Measurements from ENCODE around the gene GATAD1.
"Not testable (repeated sequence)": the region's sequence is repeated elsewhere in the genome, so short reads cannot be mapped to it uniquely, and the experiment has no call there.

GATAD1 gene, protein sequence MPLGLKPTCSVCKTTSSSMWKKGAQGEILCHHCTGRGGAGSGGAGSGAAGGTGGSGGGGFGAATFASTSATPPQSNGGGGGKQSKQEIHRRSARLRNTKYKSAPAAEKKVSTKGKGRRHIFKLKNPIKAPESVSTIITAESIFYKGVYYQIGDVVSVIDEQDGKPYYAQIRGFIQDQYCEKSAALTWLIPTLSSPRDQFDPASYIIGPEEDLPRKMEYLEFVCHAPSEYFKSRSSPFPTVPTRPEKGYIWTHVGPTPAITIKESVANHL

DNA sequence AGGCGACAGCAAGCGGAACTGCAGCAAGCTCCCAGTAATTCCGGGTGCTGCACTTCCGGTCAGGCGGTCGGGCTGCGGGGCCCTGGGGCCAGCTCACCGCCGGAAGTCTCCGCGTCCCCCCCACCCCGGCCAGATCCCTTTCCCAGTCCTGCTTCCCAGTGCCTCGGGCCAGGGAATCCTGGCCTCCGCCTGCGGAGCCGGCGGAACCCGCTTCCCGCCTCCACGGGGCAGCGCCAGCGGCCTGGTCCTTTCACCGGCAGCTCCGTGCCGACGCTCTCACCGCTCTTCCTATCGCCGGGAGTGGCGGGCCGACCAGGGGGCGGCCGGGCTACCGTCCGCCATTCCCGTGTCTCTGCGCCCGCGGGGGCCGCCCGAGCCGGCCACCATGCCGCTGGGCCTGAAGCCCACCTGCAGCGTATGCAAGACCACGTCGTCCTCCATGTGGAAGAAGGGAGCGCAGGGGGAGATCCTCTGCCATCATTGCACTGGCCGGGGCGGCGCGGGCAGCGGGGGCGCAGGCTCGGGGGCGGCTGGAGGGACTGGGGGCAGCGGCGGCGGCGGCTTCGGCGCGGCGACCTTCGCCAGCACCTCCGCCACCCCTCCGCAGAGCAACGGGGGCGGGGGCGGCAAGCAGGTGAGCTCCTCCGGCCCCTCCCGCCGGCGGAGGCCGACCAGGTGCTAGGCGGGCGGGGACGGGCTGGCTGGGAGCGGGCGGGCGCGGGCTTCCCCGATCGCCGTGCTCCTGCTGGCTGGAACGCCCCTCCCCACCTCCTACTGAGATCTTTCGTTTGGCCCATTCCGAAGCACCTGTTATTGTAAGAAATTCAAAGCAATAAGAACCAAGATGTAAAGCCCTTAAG lies at the start of gene GATAD1:
GATAD1 (plus strand) TSS at position 138 of the 860 bp plus-strand sequence; CDS start at position 386, 248 bp downstream.
- DNase-seq (ENCODE audit: low read depth in 2 of 2) = peak; percentile 67 to 72

- no peak for DNase-seq (ENCODE audit: low read depth in 2 of 2)
Observed at GRCh38 chr7:92397542-92397941, 49.7 kb upstream of the GATAD1 start.

DNA sequence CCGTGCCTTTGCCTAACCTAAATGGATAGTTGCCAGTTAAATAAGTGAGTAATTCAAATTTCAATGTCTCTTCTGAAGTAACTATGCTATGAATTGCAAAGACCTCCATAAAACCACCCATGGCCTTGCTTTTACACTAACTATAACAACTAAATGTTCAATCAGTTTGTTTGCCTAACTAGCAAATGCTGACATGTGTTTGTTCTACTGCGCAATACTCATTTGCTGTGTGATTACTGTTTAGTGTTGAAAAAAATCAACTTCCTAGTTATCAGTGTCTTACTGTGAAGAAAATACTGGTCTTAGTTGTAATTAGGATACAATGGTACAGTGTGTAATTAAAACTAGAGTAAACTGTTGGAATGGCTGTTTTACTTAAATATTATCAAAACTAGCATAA lies 47.3 kb upstream of the GATAD1 start:
- no peak for DNase-seq (ENCODE audit: low read depth in 2 of 2)

DNA sequence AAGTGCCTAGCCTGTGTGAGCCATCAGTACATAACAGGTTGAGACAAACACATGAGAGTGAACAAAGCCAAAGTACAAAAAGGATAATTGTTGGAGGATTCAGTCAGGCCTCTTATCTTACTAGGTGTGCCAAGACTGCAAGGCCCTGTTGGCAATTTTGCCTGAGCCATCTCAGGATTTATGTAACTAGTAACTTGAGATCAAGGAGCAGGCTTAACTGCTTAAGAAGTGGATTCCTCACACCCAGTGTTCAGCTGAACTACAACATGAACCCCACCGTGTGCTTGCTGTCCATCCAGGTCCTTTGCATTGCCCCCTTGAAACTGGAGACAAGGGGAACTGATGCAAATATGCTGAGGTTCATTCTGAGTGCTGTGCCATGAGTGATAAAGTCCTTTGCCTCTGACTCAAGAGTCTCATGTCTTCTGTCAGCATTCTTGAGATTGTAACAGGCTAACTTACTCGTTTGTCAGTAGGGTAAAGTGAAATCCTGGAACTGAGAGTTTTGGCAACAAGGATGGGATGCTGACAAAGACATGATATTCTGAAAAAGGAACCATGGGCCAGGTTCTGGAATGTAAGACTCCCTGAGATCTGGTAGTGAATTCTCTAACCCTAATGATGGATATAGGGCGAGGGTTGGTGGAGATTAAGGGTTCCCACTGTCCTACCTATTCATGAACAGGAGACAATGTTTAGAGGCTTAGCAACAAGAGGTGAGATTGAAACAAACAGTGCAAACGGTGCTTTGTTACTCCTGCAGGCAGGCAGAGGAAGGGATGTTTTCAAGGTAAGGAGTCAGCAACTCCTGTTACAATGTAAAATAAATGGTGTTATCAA lies 44.1 kb upstream of the GATAD1 start:
- no peak for DNase-seq (ENCODE audit: low read depth in 2 of 2)

GRCh38 chr7:92403760-92404074 lies 43.6 kb upstream of the GATAD1 start:
- no peak for DNase-seq (ENCODE audit: low read depth in 2 of 2)

- peak; percentile 12 to 19 for DNase-seq (ENCODE audit: low read depth in 2 of 2)
Observed at GRCh38 chr7:92404170-92404614, 43.1 kb upstream of the GATAD1 start.

DNA sequence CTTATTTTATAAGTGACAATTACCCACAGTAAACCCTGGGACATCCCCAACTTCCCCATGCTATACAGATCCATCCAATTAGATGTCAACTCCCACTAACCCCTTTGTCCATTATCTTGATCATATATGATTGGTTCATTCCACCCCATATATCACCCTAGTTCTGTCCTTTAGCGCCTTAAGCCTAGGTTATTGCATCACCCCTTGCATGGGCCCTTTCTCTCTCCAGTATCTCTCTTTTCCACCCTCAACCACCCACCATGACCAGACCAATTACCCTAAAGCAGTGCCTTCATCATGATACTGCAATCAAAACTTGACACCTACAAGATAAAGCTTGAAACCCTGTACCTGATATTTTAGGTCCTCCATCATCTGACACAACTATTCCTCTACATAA lies 37.9 kb upstream of the GATAD1 start:
- no peak for DNase-seq (ENCODE audit: low read depth in 2 of 2)

GRCh38 chr7:92410162-92410561 lies 37.1 kb upstream of the GATAD1 start:
- DNase-seq (ENCODE audit: low read depth in 2 of 2) = not testable (repeated sequence)

DNA sequence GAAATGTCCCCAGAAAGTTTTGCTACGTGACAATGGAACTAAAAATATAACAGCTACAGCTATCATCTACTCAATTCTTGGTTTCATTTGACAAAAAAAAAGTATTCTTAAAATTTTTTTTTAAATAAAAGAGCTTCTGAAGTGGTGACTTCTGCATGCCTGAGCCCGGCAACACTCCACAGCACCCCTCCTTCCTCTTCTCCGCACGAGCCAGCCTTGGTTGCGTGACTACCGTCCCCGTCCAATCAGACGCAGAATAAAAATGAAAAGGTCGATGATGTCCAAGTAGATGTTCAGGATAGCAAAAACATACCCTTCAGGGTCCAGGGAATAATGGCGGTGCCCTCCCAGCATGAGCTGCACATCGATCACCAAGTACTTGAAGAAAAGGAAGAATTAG lies 34.5 kb upstream of the GATAD1 start:
- DNase-seq (ENCODE audit: low read depth in 2 of 2) = no peak

DNA sequence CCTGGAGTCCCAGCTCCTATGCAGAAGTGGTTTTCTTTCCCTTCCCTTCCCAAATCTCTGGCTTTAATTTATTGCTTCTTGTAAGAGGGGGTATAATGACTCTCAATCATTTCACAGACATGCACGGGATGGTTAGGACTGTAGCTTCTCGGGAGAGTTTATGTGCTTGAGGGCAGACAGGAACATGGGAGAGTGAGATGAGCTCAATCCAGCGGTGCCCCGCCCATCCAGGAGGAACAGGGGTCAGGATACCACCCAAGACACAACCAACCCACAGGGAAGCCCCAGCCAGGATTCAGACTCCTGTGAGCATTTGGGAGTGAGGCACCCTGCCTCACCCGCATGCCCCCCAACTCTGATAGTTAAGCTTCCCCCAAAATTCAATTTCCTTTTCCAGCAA lies 33.7 kb upstream of the GATAD1 start:
- no peak for DNase-seq (ENCODE audit: low read depth in 2 of 2)

DNA sequence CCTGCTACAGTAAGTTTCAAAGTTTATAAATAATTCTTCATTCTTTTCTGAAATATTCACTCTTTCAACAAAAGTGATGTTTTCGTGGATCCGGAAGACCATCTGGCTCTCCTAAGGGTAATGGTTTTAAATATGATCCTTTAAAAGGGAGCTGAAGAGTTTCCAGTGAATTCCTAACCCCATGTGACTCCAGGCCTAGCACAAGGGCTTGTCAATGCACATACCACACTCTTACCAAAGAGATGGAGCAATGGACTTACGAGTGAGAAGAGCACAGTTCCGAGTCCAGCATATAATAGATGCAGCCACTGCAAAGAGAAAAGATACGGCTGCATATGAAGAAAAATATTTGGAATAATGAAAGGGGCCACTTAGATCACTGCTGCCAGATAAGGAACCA lies 32.1 kb upstream of the GATAD1 start:
- DNase-seq (ENCODE audit: low read depth in 2 of 2) = no peak

GRCh38 chr7:92417913-92418312 lies 29.4 kb upstream of the GATAD1 start:
- DNase-seq (ENCODE audit: low read depth in 2 of 2) = no peak

DNA sequence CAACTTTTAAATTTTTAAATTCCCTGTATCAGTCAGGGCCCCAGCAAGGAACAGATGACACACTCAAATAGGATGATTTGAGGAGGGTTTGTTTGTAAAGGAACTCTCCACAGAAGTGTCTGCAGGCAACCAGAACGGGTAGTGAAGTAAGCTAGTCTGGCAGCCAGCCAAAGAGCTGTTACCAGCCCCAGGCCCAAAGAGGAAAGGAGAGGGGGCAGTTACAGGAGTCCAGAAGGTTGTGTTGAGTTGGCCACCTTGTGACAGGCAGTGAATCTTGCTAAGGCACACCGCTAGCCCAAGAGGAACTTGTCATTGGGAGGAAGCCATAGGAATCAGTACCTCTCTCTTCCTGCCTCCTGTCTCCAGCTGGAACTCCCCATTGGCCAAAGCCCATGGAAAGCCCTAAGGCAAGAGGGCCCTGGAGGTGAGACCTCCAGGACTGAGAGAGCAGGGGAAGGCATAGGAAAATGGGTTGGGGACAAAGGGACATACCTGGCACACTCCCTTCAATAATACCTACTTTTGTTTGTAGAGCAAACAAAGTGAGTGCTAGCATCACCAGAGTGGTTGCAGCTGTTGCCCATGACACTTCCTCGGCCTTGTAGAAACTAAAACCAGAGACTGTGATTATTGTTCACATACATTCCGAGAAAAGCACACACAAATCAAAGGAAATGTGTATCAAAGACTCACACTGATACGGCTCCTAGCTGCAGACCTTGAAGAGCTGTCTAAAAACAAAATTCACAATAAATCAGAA lies 25.4 kb upstream of the GATAD1 start:
- DNase-seq (ENCODE audit: low read depth in 2 of 2) = no peak

DNA sequence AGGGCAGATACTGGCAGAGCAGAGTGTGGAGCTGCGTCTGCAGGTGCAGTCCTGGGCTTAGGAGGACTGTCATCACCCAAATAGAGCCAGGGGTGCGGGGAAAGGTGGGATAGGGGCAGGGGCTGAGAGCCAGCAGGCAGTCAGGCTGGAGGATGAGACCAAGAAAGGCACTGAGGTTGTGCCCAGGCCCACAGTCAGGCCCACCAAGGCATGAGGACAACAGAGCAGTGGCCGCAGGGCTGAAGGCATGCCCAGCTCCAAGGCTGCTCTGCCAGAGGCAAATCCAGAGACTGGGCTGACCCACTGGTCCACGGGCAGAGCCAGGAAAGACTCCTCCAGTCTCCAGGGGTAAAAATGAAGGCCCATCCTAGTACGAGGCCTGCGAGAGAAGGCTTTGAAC lies 24.4 kb upstream of the GATAD1 start:
- no peak for DNase-seq (ENCODE audit: low read depth in 2 of 2)

DNA sequence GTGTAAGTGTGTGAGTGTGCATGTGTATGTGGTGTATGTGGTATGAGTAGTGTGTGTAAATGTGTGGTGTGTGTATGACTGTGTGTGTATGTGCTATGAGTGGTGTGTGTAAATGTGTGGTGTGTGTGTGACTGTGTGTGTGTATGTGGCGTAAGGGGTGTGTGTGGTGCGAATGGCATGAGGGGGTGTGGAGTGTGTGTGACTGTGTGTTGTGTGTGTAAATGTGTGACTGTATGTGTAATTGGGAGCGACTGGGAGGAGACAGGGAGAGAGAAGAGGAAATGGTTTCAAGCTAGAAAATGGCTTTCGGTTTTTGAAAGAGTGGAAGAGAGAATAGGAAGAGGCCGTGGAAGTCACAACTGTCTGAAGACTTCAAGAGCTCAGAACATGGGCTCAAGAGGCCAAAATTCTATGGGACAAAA lies 23.6 kb upstream of the GATAD1 start:
- no peak for DNase-seq (ENCODE audit: low read depth in 2 of 2)

- no peak for DNase-seq (ENCODE audit: low read depth in 2 of 2)
Observed at GRCh38 chr7:92425311-92425947, 21.9 kb upstream of the GATAD1 start.

GRCh38 chr7:92427193-92427592 lies 20.1 kb upstream of the GATAD1 start:
- no peak for DNase-seq (ENCODE audit: low read depth in 2 of 2)

DNA sequence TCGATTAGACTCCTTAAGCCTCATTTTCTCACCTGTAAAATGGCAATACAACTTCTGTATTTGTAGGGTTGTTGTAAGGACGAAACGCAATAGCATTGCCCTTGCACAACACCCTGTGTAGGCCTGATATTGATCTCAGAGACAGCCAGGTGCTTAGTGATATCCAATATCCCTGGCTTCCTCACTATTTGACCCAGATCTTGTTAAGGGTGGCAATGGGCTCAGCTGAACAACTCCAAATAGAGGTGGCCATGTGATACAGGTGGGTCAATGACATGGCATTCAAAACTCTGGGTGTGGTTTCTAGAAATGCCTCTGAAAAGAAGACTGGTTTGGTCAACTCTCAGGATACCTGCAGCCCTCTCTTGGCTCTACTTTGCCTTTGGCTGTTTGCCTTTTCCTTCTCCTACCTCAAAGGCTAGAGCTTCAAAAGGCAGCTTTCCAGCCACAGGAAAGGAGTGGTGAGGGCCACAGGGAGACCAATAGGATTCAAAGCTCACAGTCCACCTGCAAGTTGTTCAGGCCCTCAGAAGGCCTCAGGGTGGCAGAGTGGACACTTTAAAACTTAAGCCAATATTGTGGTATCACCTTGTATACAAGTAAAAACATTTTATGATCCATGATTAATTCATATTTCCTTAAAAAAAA lies 14.9 kb upstream of the GATAD1 start:
- DNase-seq (ENCODE audit: low read depth in 2 of 2) = no peak

DNA sequence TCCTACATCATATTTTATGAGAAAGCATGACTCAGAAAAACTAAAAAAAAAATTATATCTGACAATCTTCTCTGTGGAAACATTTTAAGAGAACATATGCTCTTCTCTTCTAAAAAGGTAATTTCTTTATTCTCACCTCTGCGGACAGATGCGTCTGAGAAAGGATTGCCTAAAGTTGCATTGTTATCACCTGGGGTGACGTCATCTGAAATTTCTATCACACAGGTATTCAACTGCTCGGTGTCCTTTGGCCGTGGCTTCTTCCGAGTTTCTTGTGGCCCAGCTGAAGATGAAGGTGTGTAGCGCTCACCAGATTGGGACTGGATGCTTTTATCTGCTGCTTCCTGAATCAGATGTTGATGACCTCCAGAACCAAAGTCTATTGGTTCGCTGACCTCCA lies 14.3 kb upstream of the GATAD1 start:
- DNase-seq (ENCODE audit: low read depth in 2 of 2) = no peak

- no peak for DNase-seq (ENCODE audit: low read depth in 2 of 2)
Observed at GRCh38 chr7:92435542-92435941, 11.7 kb upstream of the GATAD1 start.
